Suprapubic skin (tissue), 4 donors: ENCODE measurements around the gene TXNDC2. TPM values are rescaled to one million over a fixed set of nuclear protein-coding genes. Genes with fewer than 3 reads are reported as not detected.
A peak's percentile ranks its signal among the peaks of the same experiment; 100 is the strongest.

ENCODE experiments used
- DNase-seq, 2 donors: peaks; one replicate each; pipeline ENCODE4 v3.0.0-alpha.2; 2019; ENCODE audit warnings: low spot score in 2 of 2
- H3K27ac ChIP-seq: fragments of 200-600 bp; sonication (generic); one replicate; pipeline ENCODE4 v1.5.1; 2019
- H3K27me3 ChIP-seq: fragments of 200-600 bp; sonication (generic); one replicate; pipeline ENCODE4 v1.5.1; 2019
- H3K36me3 ChIP-seq: fragments of 200-600 bp; sonication (generic); one replicate; pipeline ENCODE4 v1.5.1; 2019
- H3K4me1 ChIP-seq: fragments of 200-600 bp; sonication (generic); one replicate; pipeline ENCODE4 v1.5.1; 2019
- H3K4me3 ChIP-seq: fragments of 200-600 bp; sonication (generic); one replicate; pipeline ENCODE4 v1.5.1; 2019; ENCODE audit warnings: mild to moderate bottlenecking
- H3K9me3 ChIP-seq: fragments of 200-600 bp; sonication (generic); one replicate; pipeline ENCODE4 v1.5.1; 2019
- CTCF ChIP-seq, 2 donors: fragments of 200-600 bp in 1 of 2; fragments of 450-650 bp in 1 of 2; sonication (generic) in 1 of 2; IDR thresholded peaks; one replicate each; pipeline ENCODE4 v1.5.1; 2016 to 2019; ENCODE audit warnings: antibody characterized with exemption in 2 of 2, mild to moderate bottlenecking in 1 of 2, moderate library complexity in 1 of 2
- EP300 ChIP-seq: sonication (generic); formaldehyde crosslinking; IDR thresholded peaks from one replicate; pipeline ENCODE4 v1.6.1; 2017; ENCODE audit warnings: antibody characterized with exemption
- POLR2A ChIP-seq, 2 donors: fragments of 450-650 bp; IDR thresholded peaks; one replicate each; pipeline ENCODE4 v1.6.1; 2017; ENCODE audit warnings: antibody characterized with exemption in 2 of 2, mild to moderate bottlenecking in 2 of 2, moderate library complexity in 2 of 2
- POLR2AphosphoS5 ChIP-seq, 3 donors: sonication (generic); formaldehyde crosslinking; IDR thresholded peaks; one replicate each; pipeline ENCODE4 v1.6.1; 2017; ENCODE audit warnings: antibody characterized with exemption in 3 of 3
- WGBS: methylation state at CpG from one replicate; pipeline ENCODE4 v1.1.5; 2018; 5-methylcytosine and 5-hydroxymethylcytosine counted together
- total RNA-seq, 4 donors: library from RNA; depleted of rRNA; stranded (reverse); fragments of >200 nt; gene quantifications; one replicate each; pipeline ENCODE4 v1.1.0, GENCODE V29; 2016

Gene TXNDC2
- total RNA-seq, 4 donors from 2014 or later, result not detected

GRCh38 chr18:9850309-9850708, 35.5 kb upstream of the TXNDC2 start:
- Histone ChIP-seq H3K36me3 (no peaks in the 10 kb centered on the region), H3K9me3 (no peaks in the 10 kb centered on the region), H3K4me3 (no peak overlapping the region), H3K4me1 (peaks cover 52% of the 10 kb centered on the region), H3K27me3 (no peaks in the 10 kb centered on the region), H3K27ac (peak overlapping the region; percentile 65)
- DNase-seq, result no peak
- TF ChIP-seq POLR2A (IDR thresholded peaks at IDR 0.05), result no peak
- TF ChIP-seq POLR2AphosphoS5 (IDR thresholded peaks at IDR 0.05), result no peak
- TF ChIP-seq CTCF (IDR thresholded peaks at IDR 0.05), result no peak
- TF ChIP-seq EP300, result no peak
- 70% methylated on average over 3 of the region's 3 CpGs for WGBS

- no peaks in the 10 kb centered on the region for H3K9me3 ChIP-seq
- H3K27me3 ChIP-seq, result no peaks in the 10 kb centered on the region
- no peak overlapping the region for H3K4me3 ChIP-seq
- H3K27ac ChIP-seq, result peak overlapping the region; percentile 35
- no peak for DNase-seq
- 58% methylated on average over 2 of the region's 2 CpGs for WGBS
- TF ChIP-seq POLR2A (IDR thresholded peaks at IDR 0.05) (no peak), EP300 (no peak), POLR2AphosphoS5 (IDR thresholded peaks at IDR 0.05) (no peak), CTCF (IDR thresholded peaks at IDR 0.05) (no peak)
- H3K4me1 ChIP-seq, result peaks cover 51% of the 10 kb centered on the region
- H3K36me3 ChIP-seq, result no peaks in the 10 kb centered on the region
Measured at GRCh38 chr18:9851511-9851910, 34.3 kb upstream of the TXNDC2 start.

- Histone ChIP-seq H3K4me3 (no peak overlapping the region), H3K27me3 (no peaks in the 10 kb centered on the region), H3K27ac (no peak overlapping the region), H3K36me3 (no peaks in the 10 kb centered on the region), H3K4me1 (peaks cover 41% of the 10 kb centered on the region), H3K9me3 (no peaks in the 10 kb centered on the region)
- TF ChIP-seq EP300, result no peak
- no peak for TF ChIP-seq POLR2A (IDR thresholded peaks at IDR 0.05)
- no peak for TF ChIP-seq CTCF (IDR thresholded peaks at IDR 0.05)
- TF ChIP-seq POLR2AphosphoS5 (IDR thresholded peaks at IDR 0.05), result no peak
- no peak for DNase-seq
- WGBS, result 89% methylated on average over 5 of the region's 5 CpGs
Measured at GRCh38 chr18:9852266-9853081, 33.3 kb upstream of the TXNDC2 start.

- peaks cover 19% of the 10 kb centered on the region for H3K4me1 ChIP-seq
- H3K27me3 ChIP-seq, result no peaks in the 10 kb centered on the region
- no peaks in the 10 kb centered on the region for H3K36me3 ChIP-seq
- no peak for TF ChIP-seq CTCF (IDR thresholded peaks at IDR 0.05)
- TF ChIP-seq EP300, result no peak
- no peak for TF ChIP-seq POLR2A (IDR thresholded peaks at IDR 0.05)
- no peak for TF ChIP-seq POLR2AphosphoS5 (IDR thresholded peaks at IDR 0.05)
- H3K27ac ChIP-seq, result peak overlapping the region; percentile 28
- no peak overlapping the region for H3K4me3 ChIP-seq
- no peak for DNase-seq
- 84% methylated on average over 12 of the region's 12 CpGs for WGBS
- H3K9me3 ChIP-seq, result no peaks in the 10 kb centered on the region
Measured at GRCh38 chr18:9854801-9855676, 30.7 kb upstream of the TXNDC2 start.

- 93% methylated on average over 9 of the region's 9 CpGs for WGBS
- peak overlapping the region; percentile 28 for H3K27ac ChIP-seq
- H3K27me3 ChIP-seq, result no peaks in the 10 kb centered on the region
- DNase-seq, result no peak
- peaks cover 13% of the 10 kb centered on the region for H3K4me1 ChIP-seq
- no peak overlapping the region for H3K4me3 ChIP-seq
- H3K9me3 ChIP-seq, result no peaks in the 10 kb centered on the region
- H3K36me3 ChIP-seq, result no peaks in the 10 kb centered on the region
- no peak for TF ChIP-seq POLR2A (IDR thresholded peaks at IDR 0.05)
- TF ChIP-seq POLR2AphosphoS5 (IDR thresholded peaks at IDR 0.05), result no peak
- no peak for TF ChIP-seq EP300
- TF ChIP-seq CTCF (IDR thresholded peaks at IDR 0.05), result no peak
Measured at GRCh38 chr18:9855681-9856080, 30.1 kb upstream of the TXNDC2 start.
